ENCODE data around the gene EPS8L2. TPM values are rescaled to one million over a fixed set of nuclear protein-coding genes. Genes with fewer than 3 reads are reported as not detected.
"Not testable (repeated sequence)": the region's sequence is repeated elsewhere in the genome, so short reads cannot be mapped to it uniquely, and the experiment has no call there.

EPS8L2 gene
- total RNA-seq, 2 experiments from 2014 or later, result 7.1 to 8.1 TPM

- Mint-ChIP-seq H3K36me3 (ENCODE audit: low read depth) (peaks cover 20% of the 10 kb centered on the region), H3K27me3 (ENCODE audit: low read depth) (no peaks in the 10 kb centered on the region), H3K4me3 (no peak overlapping the region), H3K9me3 (no peaks in the 10 kb centered on the region), H3K27ac (no peak overlapping the region), H3K4me1 (ENCODE audit: low read depth) (no peaks in the 10 kb centered on the region)
- DNase-seq, result no peak
- CTCF ChIA-PET, result interaction anchor here (0.5 to 0.8 kb wide), 3 partner anchors 12 to 67 kb away, joined by 3 to 4 read pairs (median 3); no protein-coding TSS in a partner anchor
- intact Hi-C loops (cut with micrococcal nuclease), result no loop called here
Observed at GRCh38 chr11:674406-674805, 31.6 kb upstream of the EPS8L2 start.

GRCh38 chr11:678297-678696 is 27.7 kb upstream of the EPS8L2 start:
- Mint-ChIP-seq H3K36me3 (ENCODE audit: low read depth) (peaks cover 31% of the 10 kb centered on the region), H3K27ac (no peak overlapping the region), H3K4me1 (ENCODE audit: low read depth) (no peaks in the 10 kb centered on the region), H3K27me3 (ENCODE audit: low read depth) (no peaks in the 10 kb centered on the region), H3K4me3 (no peak overlapping the region), H3K9me3 (no peaks in the 10 kb centered on the region)
- intact Hi-C loops (cut with micrococcal nuclease), result no loop called here
- CTCF ChIA-PET, result interaction anchor here (1.5 kb wide), 1 partner anchor 17 kb away, joined by 5 read pairs; no protein-coding TSS in a partner anchor
- DNase-seq, result no peak

DNA sequence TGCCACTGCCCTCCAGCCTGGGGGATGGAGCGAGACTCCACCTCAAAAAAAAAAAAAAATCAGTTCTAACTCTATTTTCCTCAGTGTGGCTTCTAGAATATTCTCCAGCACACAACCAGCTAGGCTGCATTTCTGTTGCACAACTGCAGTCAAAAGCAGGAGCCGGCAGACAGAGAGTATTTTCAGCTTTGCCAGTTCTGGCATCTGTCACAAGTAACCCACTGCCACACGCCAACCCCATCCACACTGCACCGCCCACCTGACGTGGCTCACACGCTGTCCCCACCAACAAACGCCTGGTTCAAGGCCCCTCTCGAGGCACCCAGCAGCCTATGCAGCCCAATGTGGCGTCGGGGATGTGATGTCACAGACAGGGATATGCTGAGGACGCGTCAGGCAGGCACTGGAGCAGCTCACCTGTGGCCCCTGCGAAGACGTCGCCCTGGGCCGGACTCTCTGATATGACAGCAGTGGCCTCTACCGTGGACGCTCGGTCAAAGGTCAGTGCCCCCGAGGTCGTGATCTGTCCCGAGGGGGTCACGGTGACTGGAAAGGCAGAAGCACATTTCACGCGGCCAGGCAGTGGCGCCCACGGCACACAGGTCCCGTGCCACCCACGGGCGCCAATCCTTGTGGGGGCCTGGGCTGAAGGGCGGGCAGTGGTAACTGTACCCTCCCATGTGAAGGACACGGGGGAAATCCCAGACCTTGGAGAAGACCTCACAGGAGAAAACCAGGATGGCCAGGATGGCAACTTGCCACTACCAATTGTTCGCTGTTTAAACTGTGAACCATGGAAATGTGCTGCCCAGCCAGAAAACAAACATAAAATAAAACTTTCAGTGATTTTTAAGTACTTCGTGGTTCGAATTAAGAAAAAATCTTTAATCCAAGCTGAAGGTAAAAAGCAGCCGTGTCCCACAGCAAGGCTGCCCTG is 26.5 kb upstream of the EPS8L2 start:
- no peak overlapping the region for H3K4me3 Mint-ChIP-seq
- H3K27ac Mint-ChIP-seq, result no peak overlapping the region
- H3K27me3 Mint-ChIP-seq (ENCODE audit: low read depth), result no peaks in the 10 kb centered on the region
- H3K4me1 Mint-ChIP-seq (ENCODE audit: low read depth), result no peaks in the 10 kb centered on the region
- DNase-seq, result no peak
- intact Hi-C loops (cut with micrococcal nuclease), result no loop called here
- H3K9me3 Mint-ChIP-seq, result no peaks in the 10 kb centered on the region
- peaks cover 34% of the 10 kb centered on the region for H3K36me3 Mint-ChIP-seq (ENCODE audit: low read depth)
- CTCF ChIA-PET, result interaction anchor here (0.7 kb wide), 2 partner anchors 74 to 79 kb away, joined by 3 read pairs; no protein-coding TSS in a partner anchor

DNA sequence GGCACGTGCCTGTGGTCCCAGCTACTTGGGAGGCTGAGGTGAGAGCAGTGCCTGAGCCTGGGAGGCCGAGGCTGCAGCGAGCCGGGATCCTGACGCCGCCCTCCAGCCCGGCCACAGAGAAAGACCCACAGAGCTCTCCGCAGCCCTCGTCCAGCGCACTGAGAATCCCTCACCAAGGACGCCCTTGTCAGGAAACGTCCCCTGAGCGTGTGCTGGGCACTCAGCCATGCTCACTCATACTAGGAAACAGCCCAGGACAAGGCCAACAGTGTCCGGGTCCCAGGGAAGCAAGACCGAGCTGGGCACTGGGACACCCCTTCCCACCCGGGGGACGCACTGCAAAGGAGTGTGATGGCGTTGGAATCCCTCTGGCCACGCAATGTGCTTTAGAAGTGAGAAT is 25.6 kb upstream of the EPS8L2 start:
- CTCF ChIA-PET, result interaction anchor here (0.6 kb wide), 1 partner anchor 128 kb away, joined by 4 read pairs; no protein-coding TSS in a partner anchor
- intact Hi-C loops (cut with micrococcal nuclease), result no loop called here
- no peak overlapping the region for H3K27ac Mint-ChIP-seq
- H3K4me3 Mint-ChIP-seq, result no peak overlapping the region
- H3K4me1 Mint-ChIP-seq (ENCODE audit: low read depth), result no peaks in the 10 kb centered on the region
- H3K27me3 Mint-ChIP-seq (ENCODE audit: low read depth), result no peaks in the 10 kb centered on the region
- H3K36me3 Mint-ChIP-seq (ENCODE audit: low read depth), result peaks cover 37% of the 10 kb centered on the region
- DNase-seq, result no peak
- no peaks in the 10 kb centered on the region for H3K9me3 Mint-ChIP-seq

GRCh38 chr11:680970-681369 is 25.1 kb upstream of the EPS8L2 start:
- no peak for DNase-seq
- CTCF ChIA-PET, result interaction anchor here (1.1 kb wide), 2 partner anchors 46 to 77 kb away, joined by 3 to 4 read pairs; no protein-coding TSS in a partner anchor
- H3K9me3 Mint-ChIP-seq, result no peaks in the 10 kb centered on the region
- H3K4me1 Mint-ChIP-seq (ENCODE audit: low read depth), result no peaks in the 10 kb centered on the region
- intact Hi-C loops (cut with micrococcal nuclease), result no loop called here
- no peaks in the 10 kb centered on the region for H3K27me3 Mint-ChIP-seq (ENCODE audit: low read depth)
- no peak overlapping the region for H3K27ac Mint-ChIP-seq
- H3K4me3 Mint-ChIP-seq, result no peak overlapping the region
- peaks cover 39% of the 10 kb centered on the region for H3K36me3 Mint-ChIP-seq (ENCODE audit: low read depth)

DNA sequence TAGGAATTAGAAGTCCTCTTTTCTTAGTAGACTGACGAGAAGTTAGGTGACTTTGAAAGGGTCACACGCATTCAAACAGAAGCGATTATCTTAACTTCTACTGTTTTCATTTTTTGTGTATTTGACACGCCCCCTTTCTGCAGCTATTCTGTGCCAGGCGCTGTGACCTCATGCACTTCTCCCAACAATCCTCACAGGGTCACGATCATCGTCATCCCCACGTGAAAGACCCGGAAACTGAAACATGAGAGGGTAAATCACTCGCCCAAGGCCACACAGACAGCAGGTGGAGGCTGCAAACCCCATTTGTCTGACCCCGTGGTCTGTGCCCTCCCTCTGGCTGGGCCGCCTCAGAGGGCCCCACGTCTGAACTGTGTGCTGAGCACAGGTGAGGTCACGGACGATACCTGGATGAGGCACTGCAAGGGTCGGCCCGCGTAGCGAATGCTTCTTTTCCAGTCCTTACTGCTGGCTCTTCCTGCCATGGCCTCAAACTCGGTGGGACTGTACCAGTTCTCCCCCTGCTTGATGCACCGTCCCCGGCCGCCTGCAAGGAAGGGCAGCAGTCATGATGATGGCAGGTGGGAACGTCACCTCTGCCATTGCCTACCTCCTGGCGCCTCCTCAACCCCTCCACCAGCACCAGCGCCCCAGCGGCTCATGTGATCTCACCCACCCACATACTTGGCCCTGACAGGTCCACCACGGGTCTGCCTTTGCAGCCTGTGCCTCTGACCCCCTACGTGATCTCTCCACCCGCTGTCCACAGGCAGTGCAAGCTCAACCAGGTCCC is 19.4 kb upstream of the EPS8L2 start:
- Mint-ChIP-seq H3K4me1 (ENCODE audit: low read depth) (peaks cover 18% of the 10 kb centered on the region), H3K27ac (no peak overlapping the region), H3K9me3 (no peaks in the 10 kb centered on the region), H3K27me3 (ENCODE audit: low read depth) (no peaks in the 10 kb centered on the region), H3K36me3 (ENCODE audit: low read depth) (peaks cover 54% of the 10 kb centered on the region), H3K4me3 (no peak overlapping the region)
- intact Hi-C loops (cut with micrococcal nuclease), result no loop called here
- CTCF ChIA-PET, result no interaction called here
- DNase-seq, result no peak

DNA sequence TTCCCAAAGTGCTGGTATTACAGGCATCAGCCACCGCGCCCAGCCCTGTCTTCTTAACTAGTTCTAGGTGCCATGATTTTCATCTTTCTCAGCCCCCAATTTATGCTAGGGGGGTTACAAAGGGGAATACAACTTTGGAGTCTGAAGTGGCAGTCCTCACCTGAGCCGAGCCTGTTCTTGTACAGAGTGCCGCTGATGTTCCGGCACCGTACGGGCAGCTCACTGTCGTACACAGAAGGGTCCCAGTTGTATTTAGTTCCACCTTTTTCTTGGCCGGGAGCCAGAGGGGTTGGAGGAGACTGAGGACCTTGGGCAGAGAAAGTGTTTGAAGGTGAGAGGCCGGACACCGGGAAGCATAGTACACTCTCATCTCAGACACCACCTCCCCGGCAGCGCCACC is 18.3 kb upstream of the EPS8L2 start:
- CTCF ChIA-PET, result interaction anchor here (0.6 kb wide), 1 partner anchor 66 kb away, joined by 4 read pairs; no protein-coding TSS in a partner anchor
- Mint-ChIP-seq H3K27me3 (ENCODE audit: low read depth) (no peaks in the 10 kb centered on the region), H3K4me3 (no peak overlapping the region), H3K9me3 (no peaks in the 10 kb centered on the region), H3K4me1 (ENCODE audit: low read depth) (peaks cover 28% of the 10 kb centered on the region), H3K36me3 (ENCODE audit: low read depth) (peaks cover 44% of the 10 kb centered on the region), H3K27ac (no peak overlapping the region)
- DNase-seq, result no peak
- intact Hi-C loops (cut with micrococcal nuclease), result no loop called here

GRCh38 chr11:688681-689080 is 17.4 kb upstream of the EPS8L2 start:
- Mint-ChIP-seq H3K27me3 (ENCODE audit: low read depth) (no peaks in the 10 kb centered on the region), H3K36me3 (ENCODE audit: low read depth) (peaks cover 41% of the 10 kb centered on the region), H3K4me3 (no peak overlapping the region), H3K9me3 (no peaks in the 10 kb centered on the region), H3K4me1 (ENCODE audit: low read depth) (peaks cover 37% of the 10 kb centered on the region), H3K27ac (no peak overlapping the region)
- intact Hi-C loops (cut with micrococcal nuclease), result no loop called here
- CTCF ChIA-PET, result no interaction called here
- no peak for DNase-seq

DNA sequence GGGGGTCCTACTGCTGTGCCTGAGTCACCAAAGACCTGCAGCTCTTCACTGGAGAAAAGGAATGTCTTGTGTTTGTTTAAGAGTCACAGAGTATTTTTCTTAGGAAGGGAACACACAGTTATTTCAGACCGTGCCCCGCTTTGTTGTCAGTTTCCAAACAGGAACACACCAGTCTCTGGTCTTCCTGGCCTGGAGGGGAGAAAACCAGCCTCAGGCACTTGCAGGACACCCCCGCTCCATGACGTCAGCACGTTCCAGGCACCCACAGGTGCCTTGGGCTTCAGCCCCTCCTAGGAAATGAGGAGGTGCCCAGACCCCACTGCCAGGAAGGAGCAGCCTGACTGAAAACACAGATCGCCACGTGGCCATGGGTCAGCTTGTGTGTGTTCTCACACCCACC is 16.4 kb upstream of the EPS8L2 start:
- peaks cover 33% of the 10 kb centered on the region for H3K36me3 Mint-ChIP-seq (ENCODE audit: low read depth)
- no peaks in the 10 kb centered on the region for H3K27me3 Mint-ChIP-seq (ENCODE audit: low read depth)
- no peaks in the 10 kb centered on the region for H3K9me3 Mint-ChIP-seq
- H3K27ac Mint-ChIP-seq, result no peak overlapping the region
- CTCF ChIA-PET, result no interaction called here
- peaks cover 39% of the 10 kb centered on the region for H3K4me1 Mint-ChIP-seq (ENCODE audit: low read depth)
- intact Hi-C loops (cut with micrococcal nuclease), result loop anchor here (10.0 kb wide), 1 partner anchor 695 kb away; the partner anchor contains the start of gene BRSK2
- no peak for DNase-seq
- no peak overlapping the region for H3K4me3 Mint-ChIP-seq

DNA sequence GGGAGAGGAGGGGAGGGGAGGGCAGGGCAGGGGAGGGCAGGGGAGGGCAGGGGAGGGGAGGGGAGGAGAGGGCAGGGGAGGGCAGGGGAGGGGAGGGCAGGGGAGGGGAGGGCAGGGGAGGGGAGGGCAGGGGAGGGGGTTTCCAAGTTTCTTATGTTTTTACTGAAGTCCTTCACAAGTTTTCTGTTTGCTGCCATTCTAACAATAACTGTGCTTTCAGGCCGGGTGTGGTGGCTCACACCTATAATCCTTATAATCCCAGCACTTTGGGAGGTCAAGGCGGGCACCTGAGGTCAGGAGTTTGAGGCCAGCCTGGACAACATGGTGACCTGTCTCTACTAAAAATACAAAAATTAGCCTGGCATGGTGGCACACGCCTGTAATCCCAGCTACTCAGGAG is 15.8 kb upstream of the EPS8L2 start:
- H3K27ac Mint-ChIP-seq; H3K9me3 Mint-ChIP-seq; DNase-seq; H3K4me3 Mint-ChIP-seq; H3K27me3 Mint-ChIP-seq (ENCODE audit: low read depth): not testable (repeated sequence)
- H3K4me1 Mint-ChIP-seq (ENCODE audit: low read depth), result peaks cover 39% of the 10 kb centered on the region
- peaks cover 31% of the 10 kb centered on the region for H3K36me3 Mint-ChIP-seq (ENCODE audit: low read depth)
- intact Hi-C loops (cut with micrococcal nuclease), result loop anchor here (10.0 kb wide), 1 partner anchor 695 kb away; the partner anchor contains the start of gene BRSK2
- CTCF ChIA-PET, result interaction anchor here (0.9 kb wide), 1 partner anchor 36 kb away, joined by 3 read pairs; no protein-coding TSS in a partner anchor

DNA sequence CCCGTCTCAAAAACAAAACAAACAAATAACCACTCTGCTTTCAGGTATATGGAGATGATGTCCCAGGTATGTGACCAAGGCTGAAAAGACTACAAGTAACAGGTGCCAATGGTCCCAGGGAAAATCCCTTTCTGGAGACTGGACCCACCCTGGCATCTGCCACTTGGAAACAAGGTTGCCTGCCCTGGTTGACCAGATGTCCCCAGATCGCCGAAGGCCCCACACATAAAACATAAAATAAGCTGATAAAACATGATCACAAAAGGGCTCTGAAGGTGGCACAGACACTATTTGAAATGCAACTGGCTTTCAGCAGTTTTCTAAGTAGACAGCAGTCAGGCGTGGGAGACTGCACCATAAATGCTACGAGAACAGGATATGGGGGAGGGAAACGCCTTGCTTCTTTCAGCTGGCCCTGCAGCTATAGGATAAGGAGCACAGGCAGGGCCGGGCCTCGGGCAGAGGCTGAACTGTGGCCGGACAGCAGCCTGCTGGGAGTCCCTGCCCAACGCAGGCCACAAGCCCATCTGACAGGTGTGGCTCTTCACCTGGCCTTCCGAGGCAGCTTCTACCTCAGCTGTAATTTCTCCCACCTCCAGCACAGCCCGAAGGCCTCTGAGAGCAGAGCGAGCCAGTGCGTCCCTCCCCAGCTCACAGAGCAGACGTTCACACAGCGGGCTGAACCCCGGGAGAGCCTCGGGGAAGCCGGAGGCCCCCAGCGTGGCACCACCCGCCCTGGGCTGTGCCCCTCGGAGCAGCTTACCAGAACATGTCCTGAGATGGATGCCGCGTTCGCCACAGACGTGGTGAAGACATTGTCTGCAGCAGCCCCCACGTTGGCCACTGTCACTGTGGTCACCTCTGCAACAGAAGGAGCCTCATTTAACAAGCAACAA is 15.0 kb upstream of the EPS8L2 start:
- DNase-seq, result peak; percentile 50
- H3K9me3 Mint-ChIP-seq, result no peaks in the 10 kb centered on the region
- peaks cover 39% of the 10 kb centered on the region for H3K4me1 Mint-ChIP-seq (ENCODE audit: low read depth)
- H3K4me3 Mint-ChIP-seq, result no peak overlapping the region
- H3K27ac Mint-ChIP-seq, result peak overlapping the region; percentile 41
- H3K27me3 Mint-ChIP-seq (ENCODE audit: low read depth), result no peaks in the 10 kb centered on the region
- H3K36me3 Mint-ChIP-seq (ENCODE audit: low read depth), result peaks cover 28% of the 10 kb centered on the region
- intact Hi-C loops (cut with micrococcal nuclease), result loop anchor here (10.0 kb wide), 1 partner anchor 694 kb away; the partner anchor contains the start of gene BRSK2
- CTCF ChIA-PET, result interaction anchor here (0.6 to 1.0 kb wide), 3 partner anchors 33 to 37 kb away, joined by 3 read pairs; no protein-coding TSS in a partner anchor
